Measurements from ENCODE around the gene HAUS5. TPM values are rescaled to one million over a fixed set of nuclear protein-coding genes. Genes with fewer than 3 reads are reported as not detected.

The HAUS5 gene
- total RNA-seq, 1 experiment from 2014 or later = 32.9 TPM

- Mint-ChIP-seq H3K36me3 (ENCODE audit: insufficient read depth in 1 of 3, low read depth in 3 of 3) (no peaks in the 10 kb centered on the region; a peak in 1 of 7 replicates), H3K27me3 (ENCODE audit: low read depth) (peaks cover 30% of the 10 kb centered on the region), H3K27ac (no peak overlapping the region), H3K4me3 (peak overlapping the region in 1 of 2 experiments; percentile 38; a peak in 1 of 5 replicates), H3K4me1 (peaks cover 4 to 6% of the 10 kb centered on the region in 2 experiments; a peak in 3 of 4 replicates), H3K9me3 (no peaks in the 10 kb centered on the region)
- H3K4me2 ChIP-seq (ENCODE audit: insufficient read depth, insufficient read length, low read length) = no peak overlapping the region
- no peaks in the 10 kb centered on the region for H3K9me3 ChIP-seq (ENCODE audit: control insufficient read depth, low read depth, low read length)
- no peak overlapping the region for H3K27ac ChIP-seq (ENCODE audit: insufficient read length, low read depth, low read length)
- no peak overlapping the region for H2BK15ac ChIP-seq (ENCODE audit: low read depth, low read length)
- H3K79me2 ChIP-seq (ENCODE audit: insufficient read depth, low read length) = no peaks in the 10 kb centered on the region
- no CpG with 5 or more reads among the region's 3 CpGs for WGBS (ENCODE audit: extremely low coverage, insufficient read length, low lambda C conversion rate)
- H3K4me1 ChIP-seq (ENCODE audit: insufficient read depth, low read length) = no peaks in the 10 kb centered on the region
- H3T11ph ChIP-seq (ENCODE audit: low read length) = no peak overlapping the region
- H3K18ac ChIP-seq (ENCODE audit: insufficient read length, low read depth, low read length) = no peak overlapping the region
- H3K23ac ChIP-seq (ENCODE audit: insufficient read length, low read depth, low read length) = no peak overlapping the region
- peaks cover 11% of the 10 kb centered on the region for H3K23me2 ChIP-seq (ENCODE audit: insufficient read length, low read depth, low read length, poor library complexity, severe bottlenecking)
- H3K79me1 ChIP-seq (ENCODE audit: insufficient read depth, low read depth, low read length, poor library complexity, severe bottlenecking) = no peaks in the 10 kb centered on the region
- H4K91ac ChIP-seq (ENCODE audit: insufficient read length, low read depth, low read length) = no peak overlapping the region
- no peak overlapping the region for H3K4ac ChIP-seq (ENCODE audit: low read depth, low read length)
- TF ChIP-seq CTCF (conservative IDR thresholded peaks at IDR 0.05) = no peak
- H3K14ac ChIP-seq (ENCODE audit: insufficient read depth, low read length) = no peak overlapping the region
- H2BK20ac ChIP-seq (ENCODE audit: low read depth, low read length, poor library complexity, severe bottlenecking) = no peak overlapping the region
- no peaks in the 10 kb centered on the region for H4K20me1 ChIP-seq (ENCODE audit: control insufficient read depth, insufficient read depth, insufficient read length)
- no peaks in the 10 kb centered on the region for H3K27me3 ChIP-seq (ENCODE audit: insufficient read depth, low read length)
- no peak overlapping the region for H2BK12ac ChIP-seq (ENCODE audit: insufficient read length, low read depth, low read length)
- H4K5ac ChIP-seq (ENCODE audit: insufficient read length, low read depth, low read length) = no peak overlapping the region
- H2BK120ac ChIP-seq (ENCODE audit: low read depth, low read length, poor library complexity, severe bottlenecking) = no peak overlapping the region
- H2AFZ ChIP-seq (ENCODE audit: low read length) = no peak overlapping the region
- H2AK5ac ChIP-seq (ENCODE audit: insufficient read length, low read length) = no peak overlapping the region
- H2BK5ac ChIP-seq (ENCODE audit: insufficient read length, low read length) = no peak overlapping the region
- H3K56ac ChIP-seq (ENCODE audit: insufficient read length, low read depth, low read length) = no peak overlapping the region
- H3K9ac ChIP-seq (ENCODE audit: extremely low read depth, insufficient read length, low read length) = no peak overlapping the region
- no peak for DNase-seq
- no peak overlapping the region for H4K8ac ChIP-seq (replicated peaks; ENCODE audit: insufficient read length, low read depth, low read length)
These were observed 59.3 kb downstream of the HAUS5 start for GRCh38 chr19:35671818-35672217.

Data from H9 (cell line).